A172 (cell line): ENCODE results near the gene ADGRV1. TPM values are rescaled to one million over a fixed set of nuclear protein-coding genes. Genes with fewer than 3 reads are reported as not detected.
"Not testable (repeated sequence)": the region's sequence is repeated elsewhere in the genome, so short reads cannot be mapped to it uniquely, and the experiment has no call there.

Source experiments
- DNase-seq: peaks from one replicate; pipeline ENCODE4 v3.0.0-alpha.2; 2015; ENCODE audit warnings: low spot score
- total RNA-seq: library from RNA; depleted of rRNA; stranded (reverse); fragments of >200 nt; shearing (Covaris generic); gene quantifications from 2 replicates; pipeline ENCODE4 v1.2.3, GENCODE V29; 2014

ADGRV1 gene
- total RNA-seq, 1 experiment from 2014 or later = not detected

DNA sequence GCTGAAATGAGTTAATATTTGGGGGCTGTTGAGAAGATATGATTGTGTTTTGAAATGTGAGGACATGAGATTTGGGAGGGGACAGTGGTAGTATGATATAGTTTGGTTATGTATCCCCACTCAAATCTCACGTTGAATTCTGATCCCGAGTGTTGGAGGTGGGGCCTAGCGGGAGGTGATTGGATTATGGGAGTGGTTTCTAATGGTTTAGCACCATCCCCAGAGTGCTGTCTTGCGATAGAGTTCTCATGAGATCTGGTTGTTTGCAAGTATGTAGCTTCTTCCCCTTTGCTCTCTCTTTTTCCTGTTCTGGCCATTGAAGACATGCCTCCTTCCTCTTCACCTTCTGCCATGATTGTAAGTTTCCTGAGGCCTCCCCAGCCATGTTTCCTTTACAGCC, 438.5 kb downstream of the ADGRV1 start:
- DNase-seq = no peak

GRCh38 chr5:91000743-91001142, 442.1 kb downstream of the ADGRV1 start:
- DNase-seq = no peak

DNA sequence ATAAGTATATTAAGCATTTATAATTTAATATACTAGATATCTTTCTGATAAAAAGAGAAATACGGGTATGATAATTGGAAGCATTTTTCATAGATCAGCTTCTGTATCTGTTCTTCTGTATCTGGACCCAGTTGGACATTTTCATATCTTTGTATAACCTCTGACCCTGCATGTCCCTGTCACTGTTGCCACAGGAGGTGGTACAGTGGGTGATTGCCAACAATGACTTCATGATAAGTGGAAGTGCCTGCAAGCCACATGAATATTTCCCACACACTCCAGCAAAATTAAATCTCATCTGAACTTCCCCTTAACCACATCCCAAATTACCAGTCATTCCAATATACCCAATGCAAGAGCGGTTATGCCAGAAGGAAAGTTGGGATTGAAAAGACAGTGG, 448.1 kb downstream of the ADGRV1 start:
- no peak for DNase-seq

DNA sequence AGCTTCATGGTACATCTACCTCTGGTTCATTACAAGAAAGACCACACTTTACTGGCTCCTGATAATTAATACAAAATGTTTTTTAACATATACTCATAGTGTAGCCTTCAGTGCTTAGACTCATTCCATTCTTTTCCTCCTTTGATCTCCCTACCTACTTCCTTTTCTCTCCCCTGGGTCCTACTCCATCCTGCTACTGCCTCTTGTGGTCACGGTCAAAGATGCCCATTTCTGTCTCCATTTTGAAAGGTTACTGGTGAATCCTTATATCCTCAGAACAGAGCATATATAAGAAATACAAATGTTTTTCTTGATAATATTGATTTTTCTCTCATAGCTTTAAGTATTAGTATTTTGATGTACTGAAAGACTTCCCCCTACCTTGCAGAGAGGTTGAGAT, 448.7 kb downstream of the ADGRV1 start:
- no peak for DNase-seq

GRCh38 chr5:91007780-91008402, 449.3 kb downstream of the ADGRV1 start:
- DNase-seq = no peak

DNA sequence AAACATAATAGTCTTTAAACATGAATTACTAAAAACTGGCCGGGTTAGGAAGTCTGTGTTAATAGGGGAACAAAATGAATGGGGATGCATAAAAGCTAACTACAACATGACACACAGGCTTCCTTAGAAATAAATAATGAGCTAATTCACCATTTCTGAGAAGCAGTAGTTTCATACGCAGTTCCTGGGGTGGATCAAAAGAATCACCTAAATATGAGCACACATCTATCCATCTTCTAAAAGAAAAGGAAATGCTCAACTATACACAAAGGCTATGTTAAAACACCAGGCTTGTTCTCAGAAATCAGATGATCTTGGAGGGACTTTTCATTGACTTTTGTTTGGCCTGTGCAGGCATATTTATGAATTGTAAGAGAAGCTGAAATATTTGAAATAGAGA, 451.5 kb downstream of the ADGRV1 start:
- no peak for DNase-seq

GRCh38 chr5:91011029-91011428, 452.4 kb downstream of the ADGRV1 start:
- DNase-seq = no peak

- not testable (repeated sequence) for DNase-seq
Observed at GRCh38 chr5:91012867-91013266, 454.3 kb downstream of the ADGRV1 start.

DNA sequence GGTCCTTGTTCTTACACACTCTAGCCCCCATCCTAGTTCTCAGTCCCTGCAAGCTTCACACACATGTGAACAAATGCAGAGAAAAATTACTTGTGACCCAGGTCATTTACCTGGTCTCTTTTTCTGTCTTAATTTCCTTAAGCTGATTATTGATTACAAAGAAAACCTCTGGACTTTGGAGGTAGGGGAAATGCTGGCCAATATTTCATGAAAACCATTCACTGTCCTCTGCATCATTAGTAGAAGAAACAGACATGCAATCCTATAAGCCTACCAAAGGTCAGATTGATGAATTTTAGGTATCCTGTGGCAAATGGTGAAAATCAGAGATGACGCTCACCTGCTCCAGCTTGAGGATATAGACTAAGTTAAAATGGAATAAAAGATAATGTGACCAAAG, 457.7 kb downstream of the ADGRV1 start:
- DNase-seq = no peak

DNA sequence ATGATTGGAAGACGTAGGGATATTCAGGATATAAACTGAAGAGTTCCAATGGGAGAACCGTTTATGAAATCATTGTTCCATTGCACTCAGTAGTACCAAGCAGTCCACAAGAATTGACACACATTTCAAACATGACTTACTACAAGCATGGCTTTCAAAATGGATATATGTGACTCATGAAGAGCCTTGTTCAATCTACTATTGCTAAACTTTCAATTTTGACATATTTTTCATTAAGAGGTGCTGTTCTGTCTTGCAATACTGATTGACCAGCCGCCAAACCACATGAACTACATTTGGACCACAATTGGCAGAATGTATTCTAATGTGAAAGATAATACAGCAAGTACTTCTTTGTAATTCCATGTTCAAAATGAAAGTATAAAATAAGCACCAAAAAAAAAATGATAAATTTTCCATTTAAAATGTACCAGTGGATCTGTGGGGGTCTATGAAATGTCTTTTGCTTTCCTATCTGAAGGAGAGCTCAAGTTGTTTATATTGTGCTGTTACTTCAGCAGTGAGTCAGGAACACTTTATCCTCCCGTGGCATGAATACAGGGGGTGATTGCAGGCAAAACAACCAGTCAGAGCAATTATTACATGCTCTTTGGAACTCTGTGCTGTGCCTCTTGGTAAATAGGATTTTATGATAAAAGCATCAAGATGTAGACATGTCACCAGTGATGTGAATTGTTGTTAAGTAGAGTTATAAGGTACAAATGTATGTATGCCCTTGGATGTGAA, 458.5 kb downstream of the ADGRV1 start:
- no peak for DNase-seq

DNA sequence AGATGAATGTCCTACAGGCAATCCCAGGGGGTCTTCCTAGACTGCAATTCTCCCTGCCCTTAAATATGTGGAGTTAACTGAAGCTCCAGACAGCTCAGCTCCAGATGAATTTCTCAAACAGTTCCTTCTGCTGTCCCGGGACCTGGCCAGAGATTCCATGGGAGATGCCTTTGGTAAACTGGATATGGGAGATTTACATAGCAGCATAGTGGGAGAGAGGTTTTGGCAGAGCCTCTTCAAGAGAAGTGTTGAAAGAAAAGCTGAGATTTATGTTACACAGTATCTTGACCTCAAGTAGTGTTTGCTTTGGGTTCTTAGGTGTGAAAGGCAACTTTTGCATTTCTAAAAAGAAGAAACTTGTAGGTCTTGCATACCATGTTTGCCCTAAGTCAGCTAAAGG, 459.6 kb downstream of the ADGRV1 start:
- DNase-seq = no peak

- no peak for DNase-seq
Observed at GRCh38 chr5:91018712-91019371, 460.2 kb downstream of the ADGRV1 start.

- no peak for DNase-seq
Observed at GRCh38 chr5:91020065-91020800, 461.6 kb downstream of the ADGRV1 start.

GRCh38 chr5:91022518-91022917, 463.9 kb downstream of the ADGRV1 start:
- no peak for DNase-seq

- DNase-seq = no peak
Observed at GRCh38 chr5:91024206-91024605, 465.6 kb downstream of the ADGRV1 start.

- no peak for DNase-seq
Observed at GRCh38 chr5:91024727-91025126, 466.1 kb downstream of the ADGRV1 start.

GRCh38 chr5:91025449-91025848, 466.9 kb downstream of the ADGRV1 start:
- no peak for DNase-seq

- no peak for DNase-seq
Observed at GRCh38 chr5:91025956-91026355, 467.4 kb downstream of the ADGRV1 start.

DNA sequence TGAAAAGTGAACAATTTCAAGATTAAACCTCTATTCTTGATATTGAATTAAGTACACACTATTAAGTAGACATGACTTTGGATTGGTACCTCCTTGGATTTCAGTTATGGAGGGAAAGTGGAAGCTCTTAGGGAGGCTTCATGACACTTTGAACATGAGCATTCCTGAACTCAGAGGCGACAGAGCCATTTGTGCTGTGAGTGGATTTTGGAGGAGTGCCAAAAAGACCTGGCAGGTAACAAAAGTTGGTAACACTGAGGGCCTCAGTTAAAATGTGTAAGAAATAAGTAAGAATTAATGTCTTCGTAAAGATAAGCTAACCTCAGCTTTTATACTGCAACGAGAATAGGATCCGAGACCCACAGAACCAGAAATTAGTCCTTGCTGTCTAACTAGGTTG, 467.9 kb downstream of the ADGRV1 start:
- no peak for DNase-seq

GRCh38 chr5:91027405-91028139, 469.0 kb downstream of the ADGRV1 start:
- DNase-seq = no peak

- DNase-seq = no peak
Observed at GRCh38 chr5:91028499-91028956, 469.9 kb downstream of the ADGRV1 start.
